ENCODE data around the gene OS9.
"Not testable (repeated sequence)": the region's sequence is repeated elsewhere in the genome, so short reads cannot be mapped to it uniquely, and the experiment has no call there.

The OS9 gene

GRCh38 chr12:57694459-57695019 is 607 bp downstream of the OS9 start:
- DNase-seq (ENCODE audit: low read depth in 3 of 3): no peak

GRCh38 chr12:57695770-57696432 is 2.0 kb downstream of the OS9 start:
- no peak for DNase-seq (ENCODE audit: low read depth in 3 of 3)

DNA sequence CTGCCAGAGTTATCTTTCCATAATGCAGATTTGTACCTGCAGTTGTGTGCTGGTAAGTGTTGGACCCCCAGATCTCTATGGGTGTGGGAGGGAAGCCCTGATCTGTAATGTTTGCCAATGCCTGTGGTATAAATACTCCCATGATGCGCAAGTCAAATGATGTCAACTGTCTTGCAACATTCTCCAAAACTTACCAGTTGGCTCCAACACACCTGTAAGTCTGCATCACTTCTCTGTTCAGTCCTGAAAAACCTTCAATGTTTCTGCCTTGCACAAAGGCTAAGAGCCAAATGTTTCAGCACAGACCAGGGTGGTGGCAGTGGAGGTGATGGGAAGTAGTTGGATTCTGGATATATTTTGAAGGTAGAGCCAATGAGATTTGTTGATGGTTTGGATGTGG is 3.1 kb downstream of the OS9 start:
- DNase-seq (ENCODE audit: low read depth in 3 of 3): no peak

DNA sequence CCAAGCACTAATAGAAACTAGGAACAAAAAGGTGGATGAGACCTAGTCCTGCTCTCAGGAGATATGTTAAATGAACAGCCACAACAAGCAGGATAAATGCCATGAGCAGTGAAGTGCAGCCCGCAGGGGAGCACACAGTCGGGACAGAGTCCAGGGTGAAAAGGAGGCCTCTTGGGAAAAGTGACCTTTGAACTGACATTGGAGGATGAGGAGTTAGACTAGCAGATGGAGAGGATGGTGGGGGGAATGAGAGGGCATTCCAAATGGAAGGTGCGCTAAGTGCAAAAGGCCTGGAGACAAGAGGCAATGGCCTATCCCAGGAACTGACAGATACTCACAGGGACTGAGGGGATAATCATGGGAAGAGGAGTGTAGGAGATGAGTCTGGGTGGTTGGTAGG is 4.5 kb downstream of the OS9 start:
- no peak for DNase-seq (ENCODE audit: low read depth in 3 of 3)

DNA sequence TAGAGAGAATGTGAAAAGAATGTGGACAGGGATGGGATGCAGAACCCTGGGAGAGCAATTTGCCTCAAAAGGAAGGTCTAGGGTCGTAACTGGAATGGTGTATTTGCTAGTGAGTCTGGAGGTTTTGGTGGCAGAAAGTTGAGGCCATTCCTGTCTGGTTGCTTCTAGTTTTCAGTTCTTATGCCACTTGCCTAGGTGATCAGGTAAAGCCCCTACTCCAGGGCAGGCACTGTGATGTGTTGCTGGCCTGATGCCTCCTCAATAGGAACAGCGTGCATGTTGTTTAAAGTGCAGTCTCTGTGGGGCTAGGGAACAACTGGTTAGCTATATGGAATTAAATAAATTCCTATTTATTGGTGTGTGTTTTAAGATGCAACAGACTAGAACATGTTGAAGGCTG is 6.4 kb downstream of the OS9 start:
- DNase-seq (ENCODE audit: low read depth in 3 of 3): no peak

- DNase-seq (ENCODE audit: low read depth in 3 of 3): no peak
Measured at GRCh38 chr12:57707250-57707649, 13.3 kb downstream of the OS9 start.

GRCh38 chr12:57708296-57708695 is 14.4 kb downstream of the OS9 start:
- DNase-seq (ENCODE audit: low read depth in 3 of 3): no peak

- no peak for DNase-seq (ENCODE audit: low read depth in 3 of 3)
Measured at GRCh38 chr12:57712701-57713100, 18.8 kb downstream of the OS9 start.

DNA sequence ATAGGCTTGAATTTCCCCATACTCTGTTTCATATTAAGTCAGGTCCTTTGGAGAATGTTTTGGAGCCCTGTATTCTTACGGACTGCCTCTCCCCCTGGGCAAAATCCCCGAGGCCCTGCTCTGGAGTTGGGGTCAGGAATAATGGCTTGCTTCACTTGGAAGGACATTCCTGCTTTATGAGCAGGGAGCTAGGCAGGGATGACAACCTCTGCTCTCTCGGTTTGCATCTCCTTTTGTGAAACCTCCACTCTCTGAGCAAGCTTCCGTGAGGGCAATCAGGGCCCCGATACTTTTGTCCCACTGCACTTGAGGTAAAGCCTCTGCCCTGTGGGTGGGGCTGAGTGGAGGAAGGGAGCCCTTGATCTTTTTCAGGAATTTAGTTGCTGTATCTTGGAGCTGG is 19.3 kb downstream of the OS9 start:
- no peak for DNase-seq (ENCODE audit: low read depth in 3 of 3)

DNA sequence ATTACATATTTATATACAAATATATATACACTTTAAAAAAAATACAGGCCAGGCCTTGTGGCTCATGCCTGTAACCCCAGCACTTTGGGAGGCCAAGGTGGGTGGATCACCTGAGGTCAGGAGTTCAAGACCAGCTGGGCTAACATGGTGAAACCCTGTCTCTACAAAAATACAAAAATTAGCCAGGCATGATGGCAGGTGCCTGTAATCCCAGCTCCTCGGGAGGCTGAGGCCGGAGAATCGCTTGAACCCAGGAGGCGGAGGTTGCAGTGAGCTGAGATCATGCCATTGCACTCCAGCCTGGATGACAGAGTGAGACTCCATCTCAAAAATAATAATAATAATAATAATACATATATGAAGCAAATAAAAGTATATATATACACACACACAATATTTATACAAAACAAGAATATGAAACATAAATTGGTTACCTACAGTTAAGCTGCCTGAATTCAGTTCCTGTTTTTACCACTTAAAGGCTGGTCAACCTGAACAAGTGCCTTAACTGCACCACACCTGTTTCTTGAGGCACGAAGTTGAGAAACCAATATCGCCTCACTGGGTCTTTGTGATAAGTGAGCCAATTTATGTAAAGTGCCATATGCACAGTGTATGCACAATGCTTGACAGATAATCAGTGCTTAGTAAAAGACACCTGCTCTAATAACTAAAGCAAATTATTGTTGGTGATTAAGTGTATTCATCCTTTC is 21.3 kb downstream of the OS9 start:
- not testable (repeated sequence) for DNase-seq (ENCODE audit: low read depth in 3 of 3)

DNA sequence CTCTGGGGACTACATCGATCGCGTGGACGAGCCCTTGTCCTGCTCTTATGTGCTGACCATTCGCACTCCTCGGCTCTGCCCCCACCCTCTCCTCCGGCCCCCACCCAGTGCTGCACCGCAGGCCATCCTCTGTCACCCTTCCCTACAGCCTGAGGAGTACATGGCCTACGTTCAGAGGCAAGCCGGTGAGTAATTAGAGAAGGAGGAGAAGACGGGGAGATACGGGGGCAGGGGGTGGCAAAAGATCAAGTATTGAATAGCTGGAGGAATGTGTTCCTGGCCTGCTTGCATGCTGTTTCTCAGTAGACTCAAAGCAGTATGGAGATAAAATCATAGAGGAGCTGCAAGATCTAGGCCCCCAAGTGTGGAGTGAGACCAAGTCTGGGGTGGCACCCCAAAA is 21.9 kb downstream of the OS9 start:
- DNase-seq (ENCODE audit: low read depth in 3 of 3): no peak

DNA sequence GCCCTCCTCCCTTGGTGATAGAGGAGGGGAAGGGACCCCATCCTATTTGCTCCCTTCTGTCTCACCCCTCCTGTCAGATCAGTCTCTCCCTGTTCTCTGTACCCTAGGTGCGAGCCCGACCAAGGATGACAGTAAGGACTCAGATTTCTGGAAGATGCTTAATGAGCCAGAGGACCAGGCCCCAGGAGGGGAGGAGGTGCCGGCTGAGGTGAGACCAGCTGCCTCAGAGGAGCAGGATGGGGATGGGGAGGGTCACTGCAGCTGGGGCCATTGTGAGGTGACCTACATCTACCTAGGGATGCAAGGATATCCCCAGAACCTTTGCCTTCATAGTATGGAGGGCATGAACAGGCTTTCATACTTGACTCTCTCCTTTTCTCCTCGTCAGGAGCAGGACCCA is 22.4 kb downstream of the OS9 start:
- DNase-seq (ENCODE audit: low read depth in 3 of 3): no peak

DNA sequence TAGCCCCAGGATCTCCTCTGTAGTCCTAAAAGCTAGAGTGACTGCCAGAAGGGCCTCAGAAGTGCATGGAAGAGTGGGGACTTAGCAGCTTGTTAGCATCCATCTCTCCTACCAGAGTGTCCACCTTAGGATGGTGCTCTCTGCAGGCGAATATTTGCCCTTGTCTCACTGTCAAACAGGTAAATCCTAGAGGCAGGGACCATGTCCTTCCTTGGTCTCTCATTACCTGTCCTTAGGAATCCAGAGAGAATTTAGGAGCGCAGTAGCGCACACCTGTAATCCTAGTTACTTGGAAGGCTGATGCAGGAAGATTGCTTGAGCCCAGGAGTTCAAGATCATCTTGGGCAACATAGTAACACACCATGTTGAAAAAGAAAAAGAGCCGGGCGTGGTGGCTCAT is 23.2 kb downstream of the OS9 start:
- DNase-seq (ENCODE audit: low read depth in 3 of 3): no peak

GRCh38 chr12:57717846-57718640 is 24.1 kb downstream of the OS9 start:
- DNase-seq (ENCODE audit: low read depth in 3 of 3): no peak

- no peak for DNase-seq (ENCODE audit: low read depth in 3 of 3)
Measured at GRCh38 chr12:57718641-57719528, 25.0 kb downstream of the OS9 start.

- no peak for DNase-seq (ENCODE audit: low read depth in 3 of 3)
Measured at GRCh38 chr12:57719777-57720605, 26.1 kb downstream of the OS9 start.

GRCh38 chr12:57720606-57721595 is 27.0 kb downstream of the OS9 start:
- no peak for DNase-seq (ENCODE audit: low read depth in 3 of 3)

DNA sequence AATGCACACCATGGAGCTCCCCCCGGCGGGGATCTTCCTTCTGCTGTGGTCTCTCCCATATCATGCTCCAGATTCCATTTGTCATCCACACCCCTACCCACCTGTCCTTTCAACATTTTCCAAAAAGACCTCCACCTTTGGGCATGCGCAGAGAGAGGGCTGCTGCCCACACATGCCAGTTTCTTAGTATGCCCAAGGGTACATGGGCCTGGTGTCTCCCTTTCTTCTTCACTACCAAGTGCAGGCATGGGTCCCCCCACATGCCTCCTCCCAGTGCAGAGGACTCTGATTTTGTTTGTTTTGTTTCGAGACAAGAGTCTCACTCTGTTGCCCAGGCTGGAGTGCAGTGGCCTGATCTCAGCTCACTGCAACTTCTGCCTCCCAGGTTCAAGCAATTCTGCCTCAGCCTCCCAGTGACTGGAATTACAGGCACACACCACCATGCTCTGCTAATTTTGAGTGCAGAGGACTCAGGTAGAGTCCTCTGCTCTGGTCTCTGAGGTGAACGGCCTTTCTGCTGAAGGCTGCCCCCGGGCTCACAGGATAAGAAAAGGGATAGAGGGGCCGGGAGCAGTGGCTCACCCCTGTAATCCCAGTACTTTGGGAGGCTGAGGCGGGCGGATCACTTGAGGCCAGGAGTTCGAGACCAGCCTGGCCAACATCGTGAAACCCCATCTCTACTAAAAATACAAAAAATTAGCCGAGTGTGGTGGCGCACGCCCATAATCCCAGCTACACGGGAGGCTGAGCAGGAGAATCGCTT is 28.1 kb downstream of the OS9 start:
- DNase-seq (ENCODE audit: low read depth in 3 of 3): not testable (repeated sequence)

All from stimulated activated CD4-positive, alpha-beta T cell treated with anti-CD3 and anti-CD28 coated beads, TNF-alpha, amount 100 ng/mL, for 48 hours (primary cell).